ENCODE results near the gene LUZP1.

DNA sequence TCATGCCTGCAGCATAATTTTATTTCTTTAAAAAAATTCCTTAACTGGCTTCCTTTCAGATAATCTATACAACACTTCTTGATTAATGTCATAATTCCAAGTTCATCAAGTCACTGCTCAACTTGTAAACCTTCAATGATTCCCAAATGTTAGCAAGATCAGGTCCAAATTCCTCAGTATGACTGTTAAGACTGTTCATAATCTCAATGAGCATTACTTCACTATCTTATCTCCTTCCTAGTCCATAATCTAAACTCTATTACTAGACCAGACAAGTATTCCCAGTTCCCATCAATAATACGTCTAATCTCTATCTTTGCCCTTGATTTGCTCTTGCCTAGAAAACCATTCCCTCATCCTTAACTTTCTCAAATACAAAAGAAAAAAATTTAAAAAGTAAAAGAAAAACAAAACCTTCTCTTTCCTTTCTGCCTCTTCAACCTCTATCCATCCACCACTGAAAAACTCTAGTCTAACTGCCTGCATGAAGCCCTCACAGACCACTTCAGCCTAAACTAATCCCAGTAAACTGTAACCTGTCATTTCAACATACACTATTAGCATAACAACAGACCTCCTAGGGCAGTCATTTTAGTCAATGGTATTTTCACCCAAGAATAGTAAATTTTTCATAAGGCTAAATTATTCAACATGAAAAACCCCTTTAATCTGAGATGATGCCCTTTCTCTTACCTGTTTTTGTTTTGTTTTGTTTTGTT lies 15.5 kb downstream of the LUZP1 start:
- TF ChIP-seq POLR2A (IDR thresholded peaks at IDR 0.05) (no peak), CTCF (IDR thresholded peaks at IDR 0.05) (no peak), EP300 (IDR thresholded peaks at IDR 0.05; ENCODE audit: low read depth) (no peak)

Data from transverse colon (tissue), 3 donors.